A549 (cell line): ENCODE data around the gene DHRS12. TPM values are rescaled to one million over a fixed set of nuclear protein-coding genes. Genes with fewer than 3 reads are reported as not detected.

ENCODE experiments used
- ATAC-seq, 2 experiments: fragments of 200-7000 bp in 1 of 2; fragments of >200 bp in 1 of 2; cut with Nextera tagmentation in 1 of 2; cut with Tn5 transposase in 1 of 2; 3 replicates each; pipeline versions ENCODE4 v1.8.0 to v1.9.1; 2018 to 2020; ENCODE audit warnings: mild to moderate bottlenecking in 1 of 2, moderate library complexity in 1 of 2
- CTCF ChIA-PET: fragments of 300-600 bp; sonication (Branson Sonifier 250); formaldehyde crosslinking; extraction: SDS; loops from one replicate; lab custom pipeline; 2021; ENCODE audit warnings: antibody characterized with exemption, inconsistent platforms; lab: Yijun Ruan, JAX
- POLR2A ChIA-PET: fragments of 350-600 bp; formaldehyde crosslinking; extraction: SDS; loops from one replicate; lab custom pipeline; 2021; ENCODE audit warnings: antibody characterized with exemption, inconsistent platforms; lab: Yijun Ruan, JAX
- DNase-seq, 2 experiments: peaks; one replicate each; pipeline versions ENCODE4 v3.0.0 to v3.0.0-alpha.2; 2011 to 2016; ENCODE audit warnings: low read depth in 1 of 2, low spot score in 1 of 2
- FAIRE-seq: peaks from 2 replicates; lab custom pipeline; 2011; peaks lifted over from hg19 to GRCh38; lab: Jason Lieb, UNC
- H3K27ac ChIP-seq, 2 experiments: fragments of >200 bp; sonication (Bioruptor Twin); formaldehyde crosslinking; 3 replicates each; pipeline ENCODE4 v1.5.1; 2016 to 2017
- H3K4me1 ChIP-seq: fragments of >200 bp; sonication (Bioruptor Twin); formaldehyde crosslinking; 3 replicates; pipeline ENCODE4 v1.6.1; 2016
- H3K4me2 ChIP-seq: fragments of >200 bp; sonication (Bioruptor Twin); formaldehyde crosslinking; 3 replicates; pipeline ENCODE4 v1.6.1; 2016
- H3K4me3 ChIP-seq: fragments of >200 bp; sonication (Bioruptor Twin); formaldehyde crosslinking; 3 replicates; pipeline ENCODE4 v1.5.1; 2016
- H3K9me3 ChIP-seq: fragments of >200 bp; sonication (Bioruptor Twin); formaldehyde crosslinking; 3 replicates; pipeline ENCODE4 v1.6.1; 2016
- CBX2 ChIP-seq: fragments of 200-600 bp; sonication (generic); IDR thresholded peaks from 2 replicates; pipeline ENCODE4 v1.6.1; 2016; ENCODE audit warnings: low read depth, mild to moderate bottlenecking, borderline replicate concordance
- CBX8 ChIP-seq: fragments of 200-600 bp; sonication (generic); IDR thresholded peaks from 2 replicates; pipeline ENCODE4 v1.6.1; 2016
- CEBPB ChIP-seq, 2 experiments: fragments of >200 bp in 1 of 2; sonication (Bioruptor Twin) in 1 of 2; formaldehyde crosslinking in 1 of 2; IDR thresholded peaks; 2 replicates each; pipeline ENCODE4 v1.6.1; 2012 to 2016
- EHF ChIP-seq: fragments of 250-450 bp; sonication (Bioruptor Pico); IDR thresholded peaks from 2 replicates; pipeline ENCODE4 v1.5.0; 2020; ENCODE audit warnings: mild to moderate bottlenecking
- EHMT2 ChIP-seq: fragments of 200-600 bp; sonication (generic); IDR thresholded peaks from 2 replicates; pipeline ENCODE4 v1.6.1; 2016; ENCODE audit warnings: antibody characterized with exemption, low read depth, mild to moderate bottlenecking, moderate library complexity
- FOSL2 ChIP-seq, 2 experiments: fragments of 450-650 bp in 1 of 2; fragments of >200 bp in 1 of 2; sonication (Bioruptor Twin) in 1 of 2; formaldehyde crosslinking; IDR thresholded peaks; 2 replicates each; pipeline versions ENCODE4 v1.5.0 to v1.6.1; 2016 to 2020; ENCODE audit warnings: mild to moderate bottlenecking in 1 of 2, moderate library complexity in 1 of 2
- HOXA7 ChIP-seq: fragments of 250-450 bp; sonication (Bioruptor Pico); IDR thresholded peaks from 2 replicates; pipeline ENCODE4 v1.5.0; 2020; ENCODE audit warnings: mild to moderate bottlenecking, moderate library complexity
- JUN ChIP-seq, 2 experiments: fragments of >200 bp; sonication (Bioruptor Twin); formaldehyde crosslinking; IDR thresholded peaks; 2 replicates in 1 of 2; 3 replicates in 1 of 2; pipeline ENCODE4 v1.6.1; 2016 to 2017
- KDM1A ChIP-seq: fragments of 200-600 bp; sonication (generic); IDR thresholded peaks from 2 replicates; pipeline ENCODE4 v1.6.1; 2016; ENCODE audit warnings: low read depth, mild to moderate bottlenecking
- KDM5A ChIP-seq: fragments of 200-600 bp; sonication (generic); IDR thresholded peaks from 2 replicates; pipeline ENCODE4 v1.6.1; 2016; ENCODE audit warnings: antibody characterized with exemption, mild to moderate bottlenecking
- MAZ ChIP-seq: fragments of 150-350 bp; IDR thresholded peaks from 2 replicates; pipeline ENCODE4 v1.6.1; 2014; ENCODE audit warnings: antibody characterized with exemption, low read depth, low read length, borderline replicate concordance
- POLR2A ChIP-seq: IDR thresholded peaks from 2 replicates; pipeline ENCODE4 v1.6.1; 2012; ENCODE audit warnings: mild to moderate bottlenecking, low read length
- RAD21 ChIP-seq, 2 experiments: fragments of >200 bp in 1 of 2; sonication (Bioruptor Twin) in 1 of 2; formaldehyde crosslinking in 1 of 2; IDR thresholded peaks in 1 of 2; conservative IDR thresholded peaks in 1 of 2; 2 replicates in 1 of 2; 3 replicates in 1 of 2; pipeline ENCODE4 v1.6.1; 2012 to 2018; ENCODE audit warnings: inconsistent platforms in 1 of 2
- RARB ChIP-seq: fragments of 250-450 bp; sonication (Bioruptor Pico); IDR thresholded peaks from 2 replicates; pipeline ENCODE4 v1.8.0; 2021; ENCODE audit warnings: mild to moderate bottlenecking, moderate library complexity
- RFX5 ChIP-seq: fragments of 450-650 bp; IDR thresholded peaks from 2 replicates; pipeline ENCODE4 v1.7.1; 2014; ENCODE audit warnings: antibody characterized with exemption, mild to moderate bottlenecking, moderate library complexity
- SMC3 ChIP-seq: fragments of >200 bp; sonication (Bioruptor Twin); formaldehyde crosslinking; IDR thresholded peaks from 3 replicates; pipeline ENCODE4 v1.6.1; 2018; ENCODE audit warnings: inconsistent platforms
- SREBF2 ChIP-seq: fragments of 450-650 bp; IDR thresholded peaks from 2 replicates; pipeline ENCODE4 v1.6.1; 2014; ENCODE audit warnings: mild to moderate bottlenecking, moderate library complexity
- TFCP2L1 ChIP-seq: fragments of 250-450 bp; sonication (Bioruptor Pico); IDR thresholded peaks from 2 replicates; pipeline ENCODE4 v1.5.0; 2021; ENCODE audit warnings: mild to moderate bottlenecking
- ZFP36 ChIP-seq: fragments of 450-650 bp; IDR thresholded peaks from 2 replicates; pipeline ENCODE4 v1.6.1; 2014; ENCODE audit warnings: borderline replicate concordance; ENCODE audit not compliant: partially characterized antibody
- WGBS: methylation state at CpG from one replicate; pipeline ENCODE4 v1.1.6; 2017; ENCODE audit errors: missing lambda C conversion rate; 5-methylcytosine and 5-hydroxymethylcytosine counted together
- polyA plus RNA-seq, 4 experiments: library from polyadenylated mRNA; depleted of rRNA in 3 of 4; stranded (reverse); fragments of >200 nt; fragmentation: RNase III in 1 of 4; extraction: RNeasy Plus Mini Kit Qiagen cat#74134 plus additional on column Dnase treatment in 1 of 4; gene quantifications; 2 replicates in 3 of 4; 3 replicates in 1 of 4; pipeline ENCODE4 v1.2.3, GENCODE V29; 2011 to 2017
- TF ChIP-seq, protein P1 (sequence below): fragments of 250-450 bp; sonication (Bioruptor Pico); IDR thresholded peaks from 2 replicates; pipeline ENCODE4 v1.5.0; 2020; ENCODE audit warnings: low read depth, mild to moderate bottlenecking, moderate library complexity
- TF ChIP-seq, protein P2 (sequence below): fragments of 150-350 bp; IDR thresholded peaks from 2 replicates; pipeline ENCODE4 v1.6.1; 2014; ENCODE audit warnings: low read depth, mild to moderate bottlenecking, low read length
- TF ChIP-seq, protein P3 (sequence below): fragments of 200-600 bp; sonication (generic); IDR thresholded peaks from 2 replicates; pipeline ENCODE4 v1.6.1; 2016; ENCODE audit warnings: antibody characterized with exemption, mild to moderate bottlenecking, moderate library complexity
- TF ChIP-seq, protein P4 (sequence below): IDR thresholded peaks from 2 replicates; pipeline ENCODE4 v1.6.1; 2012
- TF ChIP-seq, protein P5 (sequence below): fragments of >200 bp; sonication (Bioruptor Twin); formaldehyde crosslinking; IDR thresholded peaks from 3 replicates; pipeline ENCODE4 v1.6.1; 2016

The DHRS12 gene
- polyA plus RNA-seq, 2 of the 4 experiments (the other 2 are of a cell fraction): 4.2 to 7.5 TPM

DNA sequence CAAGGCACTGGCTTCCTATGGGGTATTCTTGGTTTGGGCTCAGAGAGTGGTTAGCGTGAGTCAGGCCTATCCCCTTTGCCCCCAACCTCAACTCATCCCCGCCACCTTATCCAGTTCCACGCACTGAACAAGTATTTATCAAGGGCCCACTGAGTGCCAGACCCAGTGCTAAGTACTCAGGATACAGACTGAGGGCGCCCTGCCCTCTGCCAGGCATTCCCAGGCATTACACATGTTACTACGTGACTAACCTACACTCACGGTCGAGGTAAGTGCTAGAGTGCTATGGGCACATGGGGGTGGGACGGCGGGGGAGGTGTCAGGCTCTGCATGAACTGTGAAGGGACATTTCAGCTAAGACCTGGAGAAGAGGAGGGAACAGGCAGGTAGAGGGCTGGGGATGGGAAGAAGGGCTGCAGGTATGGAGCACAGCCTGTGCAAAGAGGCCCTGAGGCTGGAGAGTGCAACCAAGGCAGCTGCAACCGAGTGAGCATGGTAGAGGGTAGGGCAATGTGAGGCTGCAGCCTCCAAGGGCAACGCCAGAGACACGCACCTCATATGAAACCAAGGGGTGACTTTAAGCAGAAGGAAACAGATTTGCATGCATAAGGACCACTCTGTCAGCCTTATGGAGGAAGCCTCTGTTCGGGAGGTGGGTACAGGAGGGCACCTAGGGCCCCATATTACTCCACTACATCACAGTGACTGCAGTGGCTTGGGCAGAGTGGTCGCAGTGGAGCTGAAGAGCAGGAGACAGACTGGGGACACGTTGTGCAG lies 22.5 kb downstream of the DHRS12 start:
- ChIA-PET POLR2A (interaction anchor here (1.0 kb wide), 1 partner anchor 328 kb away, joined by 6 read pairs; the partner anchor contains the start of gene INTS6), CTCF (interaction anchor here (0.9 to 2.1 kb wide), 7 partner anchors 10 to 656 kb away, joined by 3 to 12 read pairs (median 3); no protein-coding TSS in a partner anchor)
- FAIRE-seq (no peak), ATAC-seq (peak; percentile 86 to 87), DNase-seq (peak in 1 of 2 experiments; percentile 28)
- Histone ChIP-seq H3K4me2 (no peak overlapping the region), H3K27ac (no peak overlapping the region), H3K9me3 (no peaks in the 10 kb centered on the region), H3K4me1 (no peaks in the 10 kb centered on the region), H3K4me3 (no peak overlapping the region)
- WGBS: 59% methylated on average over 14 of the region's 15 CpGs
- TF ChIP-seq SMC3 (peak; percentile 34; the same call in 1 of the 3 replicates), HOXA7 (CRISPR knock-in tag) (no peak), RAD21 (conservative IDR thresholded peaks at IDR 0.05 in 1 of 2, IDR thresholded peaks at IDR 0.05 in 1 of 2) (peak; percentile 44 to 53; a peak in 4 of 5 replicates), POLR2A (no peak)

DNA sequence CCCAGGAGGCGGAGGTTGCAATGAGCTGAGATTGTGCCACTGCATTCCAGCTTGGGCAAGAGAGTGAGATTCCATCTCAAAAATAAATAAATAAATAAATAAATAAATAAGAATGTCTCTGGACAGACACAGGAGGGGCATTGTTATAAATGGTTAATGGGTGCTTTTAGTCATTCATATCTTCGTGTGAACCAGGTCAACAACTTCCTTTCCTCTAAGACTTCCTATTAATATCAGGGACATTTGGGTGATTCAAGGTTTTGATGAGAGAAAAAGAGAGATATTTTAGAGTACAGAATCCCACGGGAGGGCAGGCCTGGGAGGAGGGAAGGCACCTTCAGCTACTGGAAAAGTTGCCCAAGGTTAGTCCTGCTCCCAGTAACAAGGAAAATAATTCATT lies 23.9 kb downstream of the DHRS12 start:
- H3K4me1 ChIP-seq: no peaks in the 10 kb centered on the region
- no peaks in the 10 kb centered on the region for H3K9me3 ChIP-seq
- CTCF ChIA-PET: interaction anchor here (1.0 to 2.6 kb wide), 4 partner anchors 17 to 345 kb away, joined by 3 to 16 read pairs (median 4); no protein-coding TSS in a partner anchor
- no peak for TF ChIP-seq CEBPB (IDR thresholded peaks at IDR 0.05)
- TF ChIP-seq, protein P1, sequence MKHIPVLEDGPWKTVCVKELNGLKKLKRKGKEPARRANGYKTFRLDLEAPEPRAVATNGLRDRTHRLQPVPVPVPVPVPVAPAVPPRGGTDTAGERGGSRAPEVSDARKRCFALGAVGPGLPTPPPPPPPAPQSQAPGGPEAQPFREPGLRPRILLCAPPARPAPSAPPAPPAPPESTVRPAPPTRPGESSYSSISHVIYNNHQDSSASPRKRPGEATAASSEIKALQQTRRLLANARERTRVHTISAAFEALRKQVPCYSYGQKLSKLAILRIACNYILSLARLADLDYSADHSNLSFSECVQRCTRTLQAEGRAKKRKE (CRISPR knock-in tag): no peak
- no peak for FAIRE-seq
- DNase-seq: no peak
- WGBS: 62% methylated on average over 3 of the region's 3 CpGs
- H3K4me2 ChIP-seq: no peak overlapping the region
- no peak overlapping the region for H3K4me3 ChIP-seq
- H3K27ac ChIP-seq: no peak overlapping the region
- ATAC-seq: no peak
- POLR2A ChIA-PET: no interaction called here

DNA sequence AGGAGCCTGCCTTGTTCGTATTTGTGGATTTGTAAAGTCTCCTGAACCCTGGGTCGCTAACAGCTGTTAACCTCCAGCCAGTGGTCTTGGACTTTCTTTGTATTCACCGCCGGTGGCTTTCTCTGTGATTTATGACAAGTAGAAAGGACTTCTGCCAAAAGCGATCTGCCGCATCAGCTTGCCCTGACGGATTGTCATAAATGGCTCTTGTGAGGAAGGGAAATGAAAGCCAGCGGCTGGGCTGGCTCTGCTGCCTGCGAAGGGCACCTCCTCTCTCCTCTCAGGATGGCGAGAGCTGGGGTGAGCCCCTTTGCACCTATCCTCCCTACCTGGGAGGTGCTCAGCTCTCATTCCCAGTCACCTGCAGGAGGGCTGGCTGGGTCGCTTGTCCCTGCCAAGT lies 25.6 kb downstream of the DHRS12 start:
- 85% methylated on average over 11 of the region's 11 CpGs for WGBS
- H3K4me3 ChIP-seq: no peak overlapping the region
- DNase-seq: no peak
- no peak for FAIRE-seq
- no peak for TF ChIP-seq POLR2A
- TF ChIP-seq, protein P2, sequence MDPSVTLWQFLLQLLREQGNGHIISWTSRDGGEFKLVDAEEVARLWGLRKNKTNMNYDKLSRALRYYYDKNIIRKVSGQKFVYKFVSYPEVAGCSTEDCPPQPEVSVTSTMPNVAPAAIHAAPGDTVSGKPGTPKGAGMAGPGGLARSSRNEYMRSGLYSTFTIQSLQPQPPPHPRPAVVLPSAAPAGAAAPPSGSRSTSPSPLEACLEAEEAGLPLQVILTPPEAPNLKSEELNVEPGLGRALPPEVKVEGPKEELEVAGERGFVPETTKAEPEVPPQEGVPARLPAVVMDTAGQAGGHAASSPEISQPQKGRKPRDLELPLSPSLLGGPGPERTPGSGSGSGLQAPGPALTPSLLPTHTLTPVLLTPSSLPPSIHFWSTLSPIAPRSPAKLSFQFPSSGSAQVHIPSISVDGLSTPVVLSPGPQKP: no peak
- TF ChIP-seq JUN (IDR thresholded peaks at IDR 0.05): no peak
- TF ChIP-seq CBX2: no peak
- TF ChIP-seq FOSL2 (IDR thresholded peaks at IDR 0.05): no peak
- no peak for TF ChIP-seq FOSL2 (CRISPR knock-in tag; IDR thresholded peaks at IDR 0.05)
- TF ChIP-seq, protein P3, sequence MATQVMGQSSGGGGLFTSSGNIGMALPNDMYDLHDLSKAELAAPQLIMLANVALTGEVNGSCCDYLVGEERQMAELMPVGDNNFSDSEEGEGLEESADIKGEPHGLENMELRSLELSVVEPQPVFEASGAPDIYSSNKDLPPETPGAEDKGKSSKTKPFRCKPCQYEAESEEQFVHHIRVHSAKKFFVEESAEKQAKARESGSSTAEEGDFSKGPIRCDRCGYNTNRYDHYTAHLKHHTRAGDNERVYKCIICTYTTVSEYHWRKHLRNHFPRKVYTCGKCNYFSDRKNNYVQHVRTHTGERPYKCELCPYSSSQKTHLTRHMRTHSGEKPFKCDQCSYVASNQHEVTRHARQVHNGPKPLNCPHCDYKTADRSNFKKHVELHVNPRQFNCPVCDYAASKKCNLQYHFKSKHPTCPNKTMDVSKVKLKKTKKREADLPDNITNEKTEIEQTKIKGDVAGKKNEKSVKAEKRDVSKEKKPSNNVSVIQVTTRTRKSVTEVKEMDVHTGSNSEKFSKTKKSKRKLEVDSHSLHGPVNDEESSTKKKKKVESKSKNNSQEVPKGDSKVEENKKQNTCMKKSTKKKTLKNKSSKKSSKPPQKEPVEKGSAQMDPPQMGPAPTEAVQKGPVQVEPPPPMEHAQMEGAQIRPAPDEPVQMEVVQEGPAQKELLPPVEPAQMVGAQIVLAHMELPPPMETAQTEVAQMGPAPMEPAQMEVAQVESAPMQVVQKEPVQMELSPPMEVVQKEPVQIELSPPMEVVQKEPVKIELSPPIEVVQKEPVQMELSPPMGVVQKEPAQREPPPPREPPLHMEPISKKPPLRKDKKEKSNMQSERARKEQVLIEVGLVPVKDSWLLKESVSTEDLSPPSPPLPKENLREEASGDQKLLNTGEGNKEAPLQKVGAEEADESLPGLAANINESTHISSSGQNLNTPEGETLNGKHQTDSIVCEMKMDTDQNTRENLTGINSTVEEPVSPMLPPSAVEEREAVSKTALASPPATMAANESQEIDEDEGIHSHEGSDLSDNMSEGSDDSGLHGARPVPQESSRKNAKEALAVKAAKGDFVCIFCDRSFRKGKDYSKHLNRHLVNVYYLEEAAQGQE: no peak
- TF ChIP-seq KDM1A: no peak
- no peak for TF ChIP-seq EHMT2
- no peak for TF ChIP-seq CEBPB (IDR thresholded peaks at IDR 0.05)
- TF ChIP-seq SREBF2: no peak
- TF ChIP-seq, protein P4, sequence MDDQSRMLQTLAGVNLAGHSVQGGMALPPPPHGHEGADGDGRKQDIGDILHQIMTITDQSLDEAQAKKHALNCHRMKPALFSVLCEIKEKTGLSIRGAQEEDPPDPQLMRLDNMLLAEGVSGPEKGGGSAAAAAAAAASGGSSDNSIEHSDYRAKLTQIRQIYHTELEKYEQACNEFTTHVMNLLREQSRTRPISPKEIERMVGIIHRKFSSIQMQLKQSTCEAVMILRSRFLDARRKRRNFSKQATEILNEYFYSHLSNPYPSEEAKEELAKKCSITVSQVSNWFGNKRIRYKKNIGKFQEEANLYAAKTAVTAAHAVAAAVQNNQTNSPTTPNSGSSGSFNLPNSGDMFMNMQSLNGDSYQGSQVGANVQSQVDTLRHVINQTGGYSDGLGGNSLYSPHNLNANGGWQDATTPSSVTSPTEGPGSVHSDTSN: no peak
- TF ChIP-seq ZFP36: no peak
- no peak for TF ChIP-seq CBX8
- TF ChIP-seq EHF: no peak
- no peak for TF ChIP-seq RFX5
- TF ChIP-seq MAZ: no peak
- TF ChIP-seq, protein P5, sequence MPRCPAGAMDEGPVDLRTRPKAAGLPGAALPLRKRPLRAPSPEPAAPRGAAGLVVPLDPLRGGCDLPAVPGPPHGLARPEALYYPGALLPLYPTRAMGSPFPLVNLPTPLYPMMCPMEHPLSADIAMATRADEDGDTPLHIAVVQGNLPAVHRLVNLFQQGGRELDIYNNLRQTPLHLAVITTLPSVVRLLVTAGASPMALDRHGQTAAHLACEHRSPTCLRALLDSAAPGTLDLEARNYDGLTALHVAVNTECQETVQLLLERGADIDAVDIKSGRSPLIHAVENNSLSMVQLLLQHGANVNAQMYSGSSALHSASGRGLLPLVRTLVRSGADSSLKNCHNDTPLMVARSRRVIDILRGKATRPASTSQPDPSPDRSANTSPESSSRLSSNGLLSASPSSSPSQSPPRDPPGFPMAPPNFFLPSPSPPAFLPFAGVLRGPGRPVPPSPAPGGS: no peak
- no peak for TF ChIP-seq RARB (CRISPR knock-in tag)
- no peak for TF ChIP-seq KDM5A
- TF ChIP-seq TFCP2L1 (CRISPR knock-in tag): no peak
- H3K4me1 ChIP-seq: no peaks in the 10 kb centered on the region
- no peak overlapping the region for H3K27ac ChIP-seq
- H3K9me3 ChIP-seq: no peaks in the 10 kb centered on the region
- no peak for ATAC-seq
- H3K4me2 ChIP-seq: no peak overlapping the region
- POLR2A ChIA-PET: no interaction called here
- CTCF ChIA-PET: interaction anchor here (2.6 kb wide), 1 partner anchor 19 kb away, joined by 16 read pairs; no protein-coding TSS in a partner anchor
